Measurements from ENCODE around the gene GOSR2. TPM values are rescaled to one million over a fixed set of nuclear protein-coding genes. Genes with fewer than 3 reads are reported as not detected.

The GOSR2 gene
- total and polyA plus RNA-seq, 2 of the 8 experiments (the other 6 are each of a cell fraction or from before 2014, with no cell fraction given), result 28.2 to 36.2 TPM

- TF ChIP-seq KDM4A (IDR thresholded peaks at IDR 0.05; ENCODE audit: low read depth, low read length, severe bottlenecking) (no peak), CBX5 (IDR thresholded peaks at IDR 0.05; ENCODE audit: low read depth, low read length) (no peak), SIX5 (IDR thresholded peaks at IDR 0.05; ENCODE audit: low read depth, low read length) (no peak)
Measured at GRCh38 chr17:46930051-46930450, 7.1 kb downstream of the GOSR2 start (continued).
